ENCODE results near the gene HDGFL3.
"Not testable (repeated sequence)": the region's sequence is repeated elsewhere in the genome, so short reads cannot be mapped to it uniquely, and the experiment has no call there.

Gene HDGFL3

DNA sequence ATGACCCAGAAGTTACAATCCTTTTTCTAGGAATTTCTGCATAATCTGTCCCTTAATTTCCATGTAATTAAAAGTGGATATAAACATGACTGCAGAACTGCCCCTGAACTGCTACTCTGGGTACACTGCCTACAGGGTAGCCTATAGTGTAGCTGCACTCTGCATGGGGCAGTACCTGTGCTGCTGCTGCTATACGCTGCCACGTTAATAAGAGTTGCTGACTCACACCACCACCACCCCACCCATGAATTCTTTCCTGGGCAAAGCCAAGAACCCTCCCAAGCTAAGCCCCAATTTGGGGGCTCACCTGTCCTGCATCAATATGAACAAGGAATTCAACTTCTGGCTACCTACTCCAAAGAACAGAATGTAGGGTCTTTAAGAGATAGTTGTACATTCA, 13.9 kb downstream of the HDGFL3 start:
- H3K36me3 ChIP-seq (ENCODE audit: control insufficient read depth in 1 of 2, insufficient read depth in 2 of 2, low read length in 2 of 2): no peaks in the 10 kb centered on the region
- H3K4me1 ChIP-seq (ENCODE audit: control insufficient read depth in 1 of 2, insufficient read depth in 2 of 2, low read length in 2 of 2): peaks cover 0 to 7% of the 10 kb centered on the region in 2 donors
- H3K4me3 ChIP-seq (ENCODE audit: low read depth in 1 of 2, low read length in 2 of 2): no peak overlapping the region
- no peaks in the 10 kb centered on the region for H3K27me3 ChIP-seq (ENCODE audit: low read depth, low read length)
- H3K27ac ChIP-seq (ENCODE audit: low read length): no peak overlapping the region
- H3K9me3 ChIP-seq (ENCODE audit: control insufficient read depth in 1 of 2, low read length in 2 of 2): no peaks in the 10 kb centered on the region

DNA sequence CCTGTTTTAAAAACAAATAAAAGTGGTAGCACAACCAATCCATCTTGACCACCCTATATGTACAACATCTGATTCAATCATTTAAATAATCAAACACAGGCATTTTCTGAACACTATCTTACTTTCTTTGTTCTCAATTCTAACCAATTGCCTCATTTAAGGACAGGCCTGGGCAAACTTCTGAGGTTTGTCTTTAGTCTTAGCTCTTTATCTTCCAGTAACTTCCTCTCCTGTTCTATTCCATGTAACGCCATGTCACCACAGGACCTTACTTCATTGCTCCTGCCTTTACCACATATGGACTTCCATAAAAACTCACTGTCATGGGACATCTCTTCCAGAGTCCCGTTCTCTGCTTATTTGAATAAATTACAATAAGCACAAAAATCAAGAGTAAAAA, 14.9 kb downstream of the HDGFL3 start:
- Histone ChIP-seq H3K27ac (ENCODE audit: low read length) (no peak overlapping the region), H3K4me1 (ENCODE audit: control insufficient read depth in 1 of 2, insufficient read depth in 2 of 2, low read length in 2 of 2) (no peaks in the 10 kb centered on the region), H3K4me3 (ENCODE audit: low read depth in 1 of 2, low read length in 2 of 2) (no peak overlapping the region), H3K9me3 (ENCODE audit: control insufficient read depth in 1 of 2, low read length in 2 of 2) (no peaks in the 10 kb centered on the region), H3K36me3 (ENCODE audit: control insufficient read depth in 1 of 2, insufficient read depth in 2 of 2, low read length in 2 of 2) (no peaks in the 10 kb centered on the region), H3K27me3 (ENCODE audit: low read depth, low read length) (no peaks in the 10 kb centered on the region)

GRCh38 chr15:83190450-83190849, 17.2 kb downstream of the HDGFL3 start:
- H3K27me3 ChIP-seq (ENCODE audit: low read depth, low read length): no peaks in the 10 kb centered on the region
- no peak overlapping the region for H3K27ac ChIP-seq (ENCODE audit: low read length)
- H3K9me3 ChIP-seq (ENCODE audit: control insufficient read depth in 1 of 2, low read length in 2 of 2): no peaks in the 10 kb centered on the region
- no peak overlapping the region for H3K4me3 ChIP-seq (ENCODE audit: low read depth in 1 of 2, low read length in 2 of 2)
- no peaks in the 10 kb centered on the region for H3K36me3 ChIP-seq (ENCODE audit: control insufficient read depth in 1 of 2, insufficient read depth in 2 of 2, low read length in 2 of 2)
- H3K4me1 ChIP-seq (ENCODE audit: control insufficient read depth in 1 of 2, insufficient read depth in 2 of 2, low read length in 2 of 2): no peaks in the 10 kb centered on the region

DNA sequence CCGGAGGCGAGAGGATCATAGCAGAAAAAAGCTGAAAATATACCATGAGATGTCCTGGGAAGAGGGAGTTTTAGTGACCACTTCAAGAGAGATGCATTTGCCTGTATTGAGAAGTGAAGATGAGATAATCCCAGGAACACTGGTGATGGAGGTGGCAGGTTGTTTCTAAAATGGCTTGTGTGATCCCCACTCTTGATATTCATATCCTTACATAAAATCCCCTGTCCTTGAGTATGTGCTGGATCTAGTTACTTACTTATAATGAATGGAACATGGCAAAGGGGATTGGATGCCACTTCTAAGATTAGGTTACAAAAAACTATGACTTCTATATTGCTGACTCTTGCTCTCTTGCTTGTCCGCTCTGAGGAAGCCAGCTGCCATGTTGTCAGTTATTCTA, 22.1 kb downstream of the HDGFL3 start:
- Histone ChIP-seq H3K36me3 (ENCODE audit: control insufficient read depth in 1 of 2, insufficient read depth in 2 of 2, low read length in 2 of 2) (no peaks in the 10 kb centered on the region), H3K4me3 (ENCODE audit: low read depth in 1 of 2, low read length in 2 of 2) (no peak overlapping the region), H3K27ac (ENCODE audit: low read length) (no peak overlapping the region), H3K9me3 (ENCODE audit: control insufficient read depth in 1 of 2, low read length in 2 of 2) (no peaks in the 10 kb centered on the region), H3K4me1 (ENCODE audit: control insufficient read depth in 1 of 2, insufficient read depth in 2 of 2, low read length in 2 of 2) (no peaks in the 10 kb centered on the region), H3K27me3 (ENCODE audit: low read depth, low read length) (no peaks in the 10 kb centered on the region)

- Histone ChIP-seq H3K9me3 (ENCODE audit: control insufficient read depth in 1 of 2, low read length in 2 of 2) (no peaks in the 10 kb centered on the region), H3K27ac (ENCODE audit: low read length) (no peak overlapping the region), H3K27me3 (ENCODE audit: low read depth, low read length) (no peaks in the 10 kb centered on the region), H3K36me3 (ENCODE audit: control insufficient read depth in 1 of 2, insufficient read depth in 2 of 2, low read length in 2 of 2) (no peaks in the 10 kb centered on the region), H3K4me1 (ENCODE audit: control insufficient read depth in 1 of 2, insufficient read depth in 2 of 2, low read length in 2 of 2) (no peaks in the 10 kb centered on the region), H3K4me3 (ENCODE audit: low read depth in 1 of 2, low read length in 2 of 2) (no peak overlapping the region)
Measured at GRCh38 chr15:83178869-83179325, 28.7 kb downstream of the HDGFL3 start.

- no peaks in the 10 kb centered on the region for H3K9me3 ChIP-seq (ENCODE audit: control insufficient read depth in 1 of 2, low read length in 2 of 2)
- H3K4me3 ChIP-seq (ENCODE audit: low read depth in 1 of 2, low read length in 2 of 2): no peak overlapping the region
- H3K27me3 ChIP-seq (ENCODE audit: low read depth, low read length): no peaks in the 10 kb centered on the region
- no peaks in the 10 kb centered on the region for H3K4me1 ChIP-seq (ENCODE audit: control insufficient read depth in 1 of 2, insufficient read depth in 2 of 2, low read length in 2 of 2)
- H3K27ac ChIP-seq (ENCODE audit: low read length): no peak overlapping the region
- H3K36me3 ChIP-seq (ENCODE audit: control insufficient read depth in 1 of 2, insufficient read depth in 2 of 2, low read length in 2 of 2): no peaks in the 10 kb centered on the region
Measured at GRCh38 chr15:83178390-83178789, 29.2 kb downstream of the HDGFL3 start.

GRCh38 chr15:83174891-83175290, 32.7 kb downstream of the HDGFL3 start:
- H3K9me3 ChIP-seq (ENCODE audit: control insufficient read depth in 1 of 2, low read length in 2 of 2): no peaks in the 10 kb centered on the region
- no peaks in the 10 kb centered on the region for H3K4me1 ChIP-seq (ENCODE audit: control insufficient read depth in 1 of 2, insufficient read depth in 2 of 2, low read length in 2 of 2)
- H3K27me3 ChIP-seq (ENCODE audit: low read depth, low read length): no peaks in the 10 kb centered on the region
- no peak overlapping the region for H3K4me3 ChIP-seq (ENCODE audit: low read depth in 1 of 2, low read length in 2 of 2)
- H3K27ac ChIP-seq (ENCODE audit: low read length): no peak overlapping the region
- no peaks in the 10 kb centered on the region for H3K36me3 ChIP-seq (ENCODE audit: control insufficient read depth in 1 of 2, insufficient read depth in 2 of 2, low read length in 2 of 2)

DNA sequence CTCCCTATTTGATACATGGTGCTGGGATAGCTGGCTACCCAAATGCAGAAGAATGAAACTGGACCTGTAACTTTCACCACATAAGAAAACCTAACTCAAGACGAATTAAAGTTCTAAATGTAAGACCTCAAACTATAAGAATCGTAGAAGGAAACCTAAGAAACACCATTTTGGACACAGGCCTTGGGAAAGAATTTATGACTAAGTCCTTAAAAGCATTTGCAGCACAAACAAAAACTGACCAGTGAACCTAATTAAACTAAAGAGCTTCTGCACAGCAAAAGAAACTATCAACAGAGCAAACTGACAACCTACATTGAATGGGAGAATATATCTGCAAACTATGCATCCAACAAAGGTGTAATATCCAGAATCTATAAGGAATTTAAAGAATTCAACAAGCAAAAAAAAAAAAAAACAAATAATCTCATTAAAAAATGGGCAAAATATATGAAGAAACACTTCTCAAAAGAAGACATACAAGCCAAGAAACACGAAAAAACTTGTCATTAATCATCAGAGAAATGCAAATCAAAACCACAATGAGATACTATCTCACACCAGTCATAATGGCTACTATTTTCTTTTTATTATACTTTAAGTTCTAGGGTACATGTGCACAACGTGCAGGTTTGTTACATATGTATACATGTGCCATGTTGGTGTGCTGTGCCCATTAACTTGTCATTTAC, 37.0 kb downstream of the HDGFL3 start:
- Histone ChIP-seq H3K9me3 (ENCODE audit: control insufficient read depth in 1 of 2, low read length in 2 of 2) (peaks cover 0 to 19% of the 10 kb centered on the region in 2 donors), H3K4me3 (ENCODE audit: low read depth in 1 of 2, low read length in 2 of 2) (no peak overlapping the region), H3K27ac (ENCODE audit: low read length) (no peak overlapping the region), H3K36me3 (ENCODE audit: control insufficient read depth in 1 of 2, insufficient read depth in 2 of 2, low read length in 2 of 2) (no peaks in the 10 kb centered on the region), H3K4me1 (ENCODE audit: control insufficient read depth in 1 of 2, insufficient read depth in 2 of 2, low read length in 2 of 2) (no peaks in the 10 kb centered on the region), H3K27me3 (ENCODE audit: low read depth, low read length) (no peaks in the 10 kb centered on the region)

DNA sequence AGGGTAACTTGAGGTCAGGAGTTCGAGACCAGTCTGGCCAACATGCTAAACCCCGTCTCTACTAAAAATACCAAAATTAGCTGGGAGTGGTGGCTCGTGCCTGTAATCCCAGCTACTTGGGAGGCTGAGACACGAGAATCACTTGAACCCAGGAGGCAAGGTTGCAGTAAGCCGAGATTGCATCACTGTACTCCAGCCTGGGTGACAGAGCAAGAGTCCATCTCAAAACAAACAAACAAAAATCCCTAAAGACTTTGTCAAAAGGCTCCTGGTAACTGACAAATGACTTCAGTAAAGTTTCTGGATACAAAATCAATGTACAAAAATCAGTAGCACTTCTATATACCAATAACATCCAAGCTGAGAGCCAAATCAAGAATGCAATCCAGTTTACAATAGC, 38.0 kb downstream of the HDGFL3 start:
- H3K27me3 ChIP-seq (ENCODE audit: low read depth, low read length); H3K36me3 ChIP-seq (ENCODE audit: control insufficient read depth in 1 of 2, insufficient read depth in 2 of 2, low read length in 2 of 2); H3K27ac ChIP-seq (ENCODE audit: low read length); H3K4me1 ChIP-seq (ENCODE audit: control insufficient read depth in 1 of 2, insufficient read depth in 2 of 2, low read length in 2 of 2); H3K4me3 ChIP-seq (ENCODE audit: low read depth in 1 of 2, low read length in 2 of 2): not testable (repeated sequence)
- H3K9me3 ChIP-seq (ENCODE audit: control insufficient read depth in 1 of 2, low read length in 2 of 2): peaks cover 0 to 23% of the 10 kb centered on the region in 2 donors

- peaks cover 0 to 5% of the 10 kb centered on the region in 2 donors for H3K36me3 ChIP-seq (ENCODE audit: control insufficient read depth in 1 of 2, insufficient read depth in 2 of 2, low read length in 2 of 2)
Measured at GRCh38 chr15:83166830-83167229, 40.8 kb downstream of the HDGFL3 start.

GRCh38 chr15:83166218-83166617, 41.4 kb downstream of the HDGFL3 start:
- H3K27ac ChIP-seq (ENCODE audit: low read length): no peak overlapping the region
- H3K4me3 ChIP-seq (ENCODE audit: low read depth in 1 of 2, low read length in 2 of 2): no peak overlapping the region
- H3K4me1 ChIP-seq (ENCODE audit: control insufficient read depth in 1 of 2, insufficient read depth in 2 of 2, low read length in 2 of 2): no peaks in the 10 kb centered on the region
- H3K27me3 ChIP-seq (ENCODE audit: low read depth, low read length): no peaks in the 10 kb centered on the region
- peaks cover 0 to 5% of the 10 kb centered on the region in 2 donors for H3K36me3 ChIP-seq (ENCODE audit: control insufficient read depth in 1 of 2, insufficient read depth in 2 of 2, low read length in 2 of 2)
- peaks cover 0 to 23% of the 10 kb centered on the region in 2 donors for H3K9me3 ChIP-seq (ENCODE audit: control insufficient read depth in 1 of 2, low read length in 2 of 2)

More at GRCh38 chr15:83166830-83167229, 40.8 kb downstream of the HDGFL3 start:
- Histone ChIP-seq H3K27ac (ENCODE audit: low read length) (no peak overlapping the region), H3K4me3 (ENCODE audit: low read depth in 1 of 2, low read length in 2 of 2) (no peak overlapping the region), H3K9me3 (ENCODE audit: control insufficient read depth in 1 of 2, low read length in 2 of 2) (peaks cover 0 to 23% of the 10 kb centered on the region in 2 donors), H3K4me1 (ENCODE audit: control insufficient read depth in 1 of 2, insufficient read depth in 2 of 2, low read length in 2 of 2) (no peaks in the 10 kb centered on the region), H3K27me3 (ENCODE audit: low read depth, low read length) (no peaks in the 10 kb centered on the region)
